SU-DHL-6 (cell line): Measurements from ENCODE around the gene CTH.

Experiments
- H2AFZ ChIP-seq: fragments of 200-600 bp; sonication (generic); 2 replicates; pipeline ENCODE4 v1.6.1; 2014; ENCODE audit warnings: low read depth, mild to moderate bottlenecking, moderate library complexity, mixed read lengths, antibody characterized with exemption, low read length; ENCODE audit not compliant: severe bottlenecking
- H3F3A ChIP-seq: fragments of 200-600 bp; shearing (Covaris generic); 2 replicates; pipeline ENCODE4 v1.6.0; 2016; ENCODE audit warnings: antibody characterized with exemption, mild to moderate bottlenecking; ENCODE audit not compliant: insufficient read depth
- H3K27ac ChIP-seq: fragments of 200-600 bp; sonication (generic); 2 replicates; pipeline ENCODE4 v1.5.1; 2016; ENCODE audit warnings: low read depth, mild to moderate bottlenecking, low read length, moderate library complexity, mixed read lengths
- H3K27me3 ChIP-seq: fragments of 200-600 bp; sonication (generic), shearing (Covaris generic); 2 replicates; pipeline ENCODE4 v1.6.0; 2014; ENCODE audit warnings: mild to moderate bottlenecking, low read length
- H3K36me3 ChIP-seq: fragments of 200-600 bp; sonication (generic); 2 replicates; pipeline ENCODE4 v1.6.1; 2014; ENCODE audit warnings: mild to moderate bottlenecking, low read length, mixed read lengths
- H3K4me2 ChIP-seq: fragments of 300-600, 200-600 bp; shearing (Covaris generic), sonication (generic); 2 replicates; pipeline ENCODE4 v1.6.0; 2014; ENCODE audit warnings: low read length, low read depth, mild to moderate bottlenecking; ENCODE audit not compliant: poor library complexity, severe bottlenecking
- H3K4me3 ChIP-seq: fragments of 200-600 bp; sonication (generic); 2 replicates; pipeline ENCODE4 v1.5.1; 2014; ENCODE audit warnings: antibody characterized with exemption, low read length, mild to moderate bottlenecking, mixed read lengths; ENCODE audit not compliant: insufficient read depth, poor library complexity, severe bottlenecking
- H3K79me2 ChIP-seq: fragments of 200-600 bp; sonication (generic); 2 replicates; pipeline ENCODE4 v1.6.1; 2014; ENCODE audit warnings: mild to moderate bottlenecking, low read length, moderate library complexity; ENCODE audit not compliant: insufficient read depth
- H3K9ac ChIP-seq: fragments of 200-600 bp; sonication (generic); 2 replicates; pipeline ENCODE4 v1.7.0; 2014; ENCODE audit warnings: mild to moderate bottlenecking, low read length
- H3K9me2 ChIP-seq: fragments of 200-600 bp; sonication (generic); replicated peaks from 2 replicates; pipeline ENCODE4 v1.6.1; 2014; ENCODE audit warnings: low read length; ENCODE audit not compliant: insufficient read depth
- H3K9me3 ChIP-seq: fragments of 200-600 bp; sonication (generic); 2 replicates; pipeline ENCODE4 v1.6.1; 2014; ENCODE audit warnings: low read length, mixed read lengths; ENCODE audit not compliant: insufficient read depth
- H4K20me1 ChIP-seq: fragments of 200-600 bp; sonication (generic); 2 replicates; pipeline ENCODE4 v1.6.1; 2014; ENCODE audit warnings: low read depth, mild to moderate bottlenecking, antibody characterized with exemption, low read length, moderate library complexity, mixed read lengths
- EZH2phosphoT487 ChIP-seq: fragments of 200-600 bp; sonication (generic), shearing (Covaris generic); conservative IDR thresholded peaks from 2 replicates; pipeline ENCODE4 v1.6.1; 2018; ENCODE audit warnings: mild to moderate bottlenecking, antibody characterized with exemption, low read length, moderate library complexity, mixed read lengths
- TF ChIP-seq, protein P1 (sequence below): fragments of 200-600 bp; sonication (generic); IDR thresholded peaks from one replicate; pipeline ENCODE4 v1.5.1; 2017; ENCODE audit warnings: antibody characterized with exemption, mild to moderate bottlenecking, low read length, moderate library complexity; ENCODE audit not compliant: insufficient read depth, poor library complexity, severe bottlenecking

Gene CTH

DNA sequence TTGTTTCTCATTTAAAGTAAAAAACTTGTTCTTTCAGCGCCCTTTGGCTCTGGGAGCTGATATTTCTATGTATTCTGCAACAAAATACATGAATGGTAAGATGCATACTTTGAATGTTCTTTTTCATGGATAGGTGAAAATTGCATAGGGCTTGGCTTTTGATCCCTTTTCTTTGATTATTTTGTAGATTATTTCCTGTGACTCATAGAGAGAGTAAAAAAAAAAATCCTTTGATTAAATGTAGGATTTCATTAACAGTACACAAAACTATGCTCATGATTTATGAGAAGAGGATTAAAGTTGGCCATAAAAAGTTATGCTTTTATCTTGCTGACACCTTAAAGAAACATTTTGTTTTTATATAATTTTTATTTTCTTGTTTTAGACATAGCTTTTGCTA is 18.7 kb downstream of the CTH start:
- Histone ChIP-seq H4K20me1 (no peaks in the 10 kb centered on the region), H3K4me2 (no peak overlapping the region), H3K9me3 (no peaks in the 10 kb centered on the region), H3K9ac (no peak overlapping the region), H3F3A (no peaks in the 10 kb centered on the region), H3K27ac (no peak overlapping the region), H2AFZ (no peak overlapping the region), H3K9me2 (no peaks in the 10 kb centered on the region), H3K27me3 (no peaks in the 10 kb centered on the region), H3K79me2 (no peaks in the 10 kb centered on the region), H3K36me3 (peaks cover 12% of the 10 kb centered on the region; the same call in 1 of the 2 replicates), H3K4me3 (no peak overlapping the region)
- no peak for TF ChIP-seq EZH2phosphoT487
- TF ChIP-seq, protein P1, sequence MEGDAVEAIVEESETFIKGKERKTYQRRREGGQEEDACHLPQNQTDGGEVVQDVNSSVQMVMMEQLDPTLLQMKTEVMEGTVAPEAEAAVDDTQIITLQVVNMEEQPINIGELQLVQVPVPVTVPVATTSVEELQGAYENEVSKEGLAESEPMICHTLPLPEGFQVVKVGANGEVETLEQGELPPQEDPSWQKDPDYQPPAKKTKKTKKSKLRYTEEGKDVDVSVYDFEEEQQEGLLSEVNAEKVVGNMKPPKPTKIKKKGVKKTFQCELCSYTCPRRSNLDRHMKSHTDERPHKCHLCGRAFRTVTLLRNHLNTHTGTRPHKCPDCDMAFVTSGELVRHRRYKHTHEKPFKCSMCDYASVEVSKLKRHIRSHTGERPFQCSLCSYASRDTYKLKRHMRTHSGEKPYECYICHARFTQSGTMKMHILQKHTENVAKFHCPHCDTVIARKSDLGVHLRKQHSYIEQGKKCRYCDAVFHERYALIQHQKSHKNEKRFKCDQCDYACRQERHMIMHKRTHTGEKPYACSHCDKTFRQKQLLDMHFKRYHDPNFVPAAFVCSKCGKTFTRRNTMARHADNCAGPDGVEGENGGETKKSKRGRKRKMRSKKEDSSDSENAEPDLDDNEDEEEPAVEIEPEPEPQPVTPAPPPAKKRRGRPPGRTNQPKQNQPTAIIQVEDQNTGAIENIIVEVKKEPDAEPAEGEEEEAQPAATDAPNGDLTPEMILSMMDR, result no peak

DNA sequence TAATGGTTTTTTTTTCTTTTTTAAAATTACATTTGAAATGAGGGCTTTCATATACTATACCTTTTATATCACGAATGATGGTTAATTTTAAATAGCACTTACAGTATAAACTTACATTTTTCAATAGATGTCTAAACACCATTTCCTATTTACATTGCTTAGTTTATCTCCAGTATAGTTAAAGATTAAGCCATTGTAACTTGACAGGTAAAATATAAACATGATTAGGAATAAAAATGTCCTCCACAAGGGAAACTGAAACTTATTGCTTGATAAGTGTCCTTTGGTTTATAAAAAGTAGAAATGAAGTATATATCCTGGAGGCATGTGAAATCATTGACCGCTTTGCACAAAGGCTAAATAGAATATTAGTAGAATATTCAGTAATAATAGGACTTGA is 20.2 kb downstream of the CTH start:
- TF ChIP-seq EZH2phosphoT487, result no peak
- TF ChIP-seq, protein P1, result no peak
- H3K4me2 ChIP-seq, result no peak overlapping the region
- no peak overlapping the region for H3K4me3 ChIP-seq
- H3K27me3 ChIP-seq, result no peaks in the 10 kb centered on the region
- peaks cover 12% of the 10 kb centered on the region; the same call in 1 of the 2 replicates for H3K36me3 ChIP-seq
- H3K9ac ChIP-seq, result no peak overlapping the region
- H4K20me1 ChIP-seq, result no peaks in the 10 kb centered on the region
- H3K9me2 ChIP-seq, result no peaks in the 10 kb centered on the region
- H2AFZ ChIP-seq, result no peak overlapping the region
- no peak overlapping the region for H3K27ac ChIP-seq
- H3F3A ChIP-seq, result no peaks in the 10 kb centered on the region
- no peaks in the 10 kb centered on the region for H3K9me3 ChIP-seq
- no peaks in the 10 kb centered on the region for H3K79me2 ChIP-seq

- H3K9me2 ChIP-seq, result no peaks in the 10 kb centered on the region
- no peaks in the 10 kb centered on the region for H3F3A ChIP-seq
- TF ChIP-seq, protein P1, result no peak
- H4K20me1 ChIP-seq, result no peaks in the 10 kb centered on the region
- no peak overlapping the region for H3K27ac ChIP-seq
- no peaks in the 10 kb centered on the region for H3K79me2 ChIP-seq
- no peak overlapping the region for H3K4me2 ChIP-seq
- no peaks in the 10 kb centered on the region for H3K9me3 ChIP-seq
- peaks cover 12% of the 10 kb centered on the region; the same call in 1 of the 2 replicates for H3K36me3 ChIP-seq
- no peak overlapping the region for H3K4me3 ChIP-seq
- H2AFZ ChIP-seq, result no peak overlapping the region
- no peak overlapping the region for H3K9ac ChIP-seq
- H3K27me3 ChIP-seq, result no peaks in the 10 kb centered on the region
Observed at GRCh38 chr1:70431874-70432273, 20.8 kb downstream of the CTH start.
